NCI-H2227 (cell line): ENCODE data around the gene DHX30.
A peak's percentile ranks its signal among the peaks of the same experiment; 100 is the strongest.
"Not testable (repeated sequence)": the region's sequence is repeated elsewhere in the genome, so short reads cannot be mapped to it uniquely, and the experiment has no call there.

Experiments
- DNase-seq: peaks from one replicate; lab custom pipeline; 2025; ENCODE audit not compliant: unreplicated experiment; lab: John Stamatoyannopoulos, UW

The DHX30 gene

DNA sequence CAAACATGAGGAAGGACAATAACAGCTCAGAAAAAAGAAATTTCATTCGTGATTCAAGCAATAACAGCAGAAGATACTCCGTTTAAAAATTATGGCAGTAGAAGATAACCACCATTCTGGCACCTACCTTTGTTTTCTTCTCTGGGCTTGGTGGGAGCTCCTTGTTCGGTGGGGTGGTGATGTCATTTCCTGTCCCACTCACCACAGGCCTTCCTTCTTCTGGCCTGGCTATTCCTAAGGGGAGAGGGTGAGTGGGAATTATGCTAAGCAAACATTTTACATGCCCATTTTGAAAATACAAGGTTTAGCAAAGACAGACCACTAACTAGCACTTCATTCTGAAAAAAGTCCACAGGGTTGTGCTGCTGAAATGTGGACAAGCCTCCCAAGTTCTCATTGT lies 74.4 kb downstream of the DHX30 start:
- no peak for DNase-seq

- DNase-seq = no peak
Observed at GRCh38 chr3:47877719-47878118, 74.8 kb downstream of the DHX30 start.

- no peak for DNase-seq
Observed at GRCh38 chr3:47882338-47882737, 79.4 kb downstream of the DHX30 start.

- DNase-seq = no peak
Observed at GRCh38 chr3:47884603-47885002, 81.7 kb downstream of the DHX30 start.

DNA sequence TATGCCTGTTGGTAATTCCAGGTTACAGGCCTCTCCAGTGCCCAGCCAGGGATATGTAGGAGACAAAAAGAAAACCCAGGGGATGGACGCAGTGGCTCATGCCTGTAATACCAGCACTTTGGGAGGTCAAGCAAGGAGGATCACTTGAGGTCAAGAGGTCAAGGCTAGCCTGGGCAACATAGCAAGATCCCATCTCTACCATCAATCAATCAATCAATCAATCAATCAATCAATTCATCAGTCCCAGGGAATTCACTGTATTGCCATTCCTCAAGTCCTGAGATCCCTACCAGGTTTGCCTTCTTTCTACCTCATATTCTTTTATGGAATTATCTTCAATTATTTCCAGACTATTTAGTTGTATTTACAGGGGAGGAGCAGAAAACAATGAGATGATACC lies 82.2 kb downstream of the DHX30 start:
- no peak for DNase-seq

DNA sequence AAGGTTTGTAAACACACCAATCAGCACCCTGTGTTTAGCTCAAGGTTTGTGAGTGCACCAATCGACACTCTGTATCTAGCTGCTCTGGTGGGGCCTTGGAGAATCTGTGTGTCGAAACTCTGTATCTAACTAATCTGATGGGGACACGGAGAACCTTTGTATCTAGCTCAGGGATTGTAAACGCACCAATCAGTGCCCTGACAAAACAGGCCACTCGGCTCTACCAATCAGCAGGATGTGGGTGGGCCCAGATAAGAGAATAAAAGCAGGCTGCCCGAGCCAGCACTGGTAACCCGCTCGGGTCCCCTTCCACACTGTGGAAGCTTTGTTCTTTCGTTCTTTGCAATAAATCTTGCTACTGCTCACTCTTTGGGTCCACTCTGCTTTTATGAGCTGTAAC lies 85.1 kb downstream of the DHX30 start:
- DNase-seq = not testable (repeated sequence)

- DNase-seq = no peak
Observed at GRCh38 chr3:47888986-47889757, 86.2 kb downstream of the DHX30 start.

- peak; percentile 2 for DNase-seq
Observed at GRCh38 chr3:47890126-47890827, 87.3 kb downstream of the DHX30 start.

DNA sequence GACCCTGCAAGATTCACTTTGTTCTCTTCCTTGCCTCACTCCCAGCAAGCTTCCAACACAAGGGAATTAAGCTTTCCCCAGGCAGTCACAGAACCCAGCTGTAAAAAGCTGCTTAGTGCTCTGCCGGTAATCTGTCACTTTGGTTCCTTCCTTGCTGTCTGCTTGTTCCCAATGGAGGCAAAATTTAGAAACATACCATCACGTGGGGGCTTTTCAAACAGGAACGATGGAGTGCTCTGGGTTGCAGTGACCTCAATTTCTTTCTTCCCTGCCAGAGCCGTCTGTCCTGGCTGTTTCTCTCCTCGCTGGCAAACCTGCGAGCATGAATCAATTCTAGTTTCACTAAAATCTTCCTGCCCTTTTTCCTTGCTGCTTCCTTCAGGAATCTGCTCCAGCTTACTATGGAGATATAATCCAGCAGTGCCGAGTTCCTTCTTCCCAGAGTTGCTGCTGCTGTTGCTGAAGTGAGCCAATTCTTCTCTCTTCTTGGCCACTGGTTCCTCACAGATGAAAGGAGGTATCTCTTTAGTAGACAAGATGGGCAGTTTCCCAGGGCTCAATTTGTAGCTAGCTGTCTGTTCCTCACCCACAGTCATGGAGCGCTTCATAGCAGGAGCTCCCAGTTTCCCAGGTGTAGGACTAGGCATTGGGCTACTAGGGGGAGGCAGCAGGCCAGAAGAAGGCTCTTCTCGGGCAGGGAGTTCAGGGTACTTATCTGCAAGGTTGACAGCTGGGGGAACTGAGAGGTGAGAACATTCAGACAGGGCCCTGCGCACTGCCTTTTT lies 88.1 kb downstream of the DHX30 start:
- DNase-seq = no peak

GRCh38 chr3:47891613-47892005 lies 88.7 kb downstream of the DHX30 start:
- no peak for DNase-seq

GRCh38 chr3:47892286-47893040 lies 89.5 kb downstream of the DHX30 start:
- peak; percentile 60 for DNase-seq

DNA sequence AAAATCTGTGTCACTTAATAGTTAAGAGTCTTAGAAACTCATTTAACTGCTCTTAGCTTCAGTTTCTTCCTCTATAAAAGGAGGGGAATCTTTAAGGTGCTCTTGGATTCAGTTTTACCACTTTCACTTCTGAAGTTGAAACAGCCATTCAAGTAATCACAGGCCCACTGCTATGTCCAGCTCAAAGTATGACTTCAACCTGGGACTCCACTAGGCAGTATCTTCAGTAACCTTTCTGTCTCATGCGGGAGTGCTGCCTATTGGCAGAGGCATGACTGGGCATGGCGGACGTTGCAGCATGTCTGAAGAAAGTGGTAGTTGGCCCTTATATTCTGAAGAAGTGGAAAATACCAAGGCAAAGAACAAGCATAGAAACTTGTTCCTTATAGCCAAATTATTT lies 92.3 kb downstream of the DHX30 start:
- DNase-seq = no peak

DNA sequence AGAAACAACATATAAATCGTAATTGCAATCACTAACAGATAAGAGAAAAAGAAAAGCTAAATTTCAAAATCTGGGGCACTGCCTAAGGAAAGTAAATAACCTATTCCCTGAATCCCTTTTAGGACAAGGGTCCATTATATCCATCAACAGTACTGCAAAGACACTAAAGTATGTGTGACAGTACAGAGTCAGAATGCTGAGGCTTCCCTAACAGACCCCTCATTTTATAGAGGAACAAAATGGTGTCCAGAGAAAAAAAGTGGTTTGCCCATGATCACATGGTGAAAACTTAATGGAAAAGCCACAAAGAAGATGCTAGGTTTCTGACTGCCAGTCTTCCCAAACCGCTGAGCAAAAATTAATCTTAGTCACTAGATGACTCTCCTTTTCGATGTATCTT lies 93.8 kb downstream of the DHX30 start:
- DNase-seq = no peak

GRCh38 chr3:47897954-47898353 lies 95.0 kb downstream of the DHX30 start:
- DNase-seq = no peak

- no peak for DNase-seq
Observed at GRCh38 chr3:47899495-47900108, 96.7 kb downstream of the DHX30 start.
